Hepatocyte (in vitro differentiated cells): ENCODE data around the gene CCDC85C.

Experiments used
- CTCF ChIP-seq: fragments of 200-600 bp; sonication (generic); IDR thresholded peaks from 2 replicates; pipeline ENCODE4 v1.5.1; 2016; ENCODE audit warnings: antibody characterized with exemption, mild to moderate bottlenecking; ENCODE audit not compliant: poor library complexity
- EZH2 ChIP-seq: fragments of 200-600 bp; sonication (generic); IDR thresholded peaks from 2 replicates; pipeline ENCODE4 v1.6.1; 2016; ENCODE audit warnings: antibody characterized with exemption, mild to moderate bottlenecking, borderline replicate concordance

GRCh38 chr14:99621948-99622347 lies 17.9 kb upstream of the CCDC85C start:
- TF ChIP-seq CTCF (no peak), EZH2 (no peak)
